ENCODE data around the gene ZNF423.
"Not testable (repeated sequence)": the region's sequence is repeated elsewhere in the genome, so short reads cannot be mapped to it uniquely, and the experiment has no call there.

ZNF423 gene

GRCh38 chr16:49871824-49872223 lies 15.9 kb upstream of the ZNF423 start:
- in situ Hi-C loops (cut with MboI; ENCODE audit: low sequenced_read_pairs) = not testable (repeated sequence)

GRCh38 chr16:49869731-49870130 lies 13.8 kb upstream of the ZNF423 start:
- in situ Hi-C loops (cut with MboI; ENCODE audit: low sequenced_read_pairs) = no loop called here

- in situ Hi-C loops (cut with MboI; ENCODE audit: low sequenced_read_pairs) = no loop called here
Measured at GRCh38 chr16:49867796-49868668, 12.1 kb upstream of the ZNF423 start.

GRCh38 chr16:49867234-49867633 lies 11.3 kb upstream of the ZNF423 start:
- in situ Hi-C loops (cut with MboI; ENCODE audit: low sequenced_read_pairs) = no loop called here

- in situ Hi-C loops (cut with MboI; ENCODE audit: low sequenced_read_pairs) = no loop called here
Measured at GRCh38 chr16:49866595-49867071, 10.7 kb upstream of the ZNF423 start.

DNA sequence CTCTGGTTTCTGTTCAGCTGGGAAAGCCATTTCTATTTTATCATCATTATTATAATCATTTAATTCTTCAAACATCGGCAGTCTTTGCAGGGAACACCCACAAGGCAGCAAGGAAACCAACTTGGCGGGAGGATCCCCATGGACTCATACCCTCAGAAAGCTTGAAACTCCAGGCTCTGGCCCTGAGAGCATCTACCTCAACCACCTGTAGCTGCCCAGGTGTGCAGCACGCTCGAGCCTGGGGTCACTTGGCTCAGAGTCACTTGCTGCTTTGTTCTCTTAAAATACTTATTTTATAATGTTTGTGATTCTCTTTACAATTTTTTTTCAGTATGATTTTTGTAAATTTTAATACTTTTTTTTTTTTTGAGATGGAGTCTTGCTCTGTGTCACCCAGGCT lies 6.8 kb upstream of the ZNF423 start:
- in situ Hi-C loops (cut with MboI; ENCODE audit: low sequenced_read_pairs) = no loop called here

DNA sequence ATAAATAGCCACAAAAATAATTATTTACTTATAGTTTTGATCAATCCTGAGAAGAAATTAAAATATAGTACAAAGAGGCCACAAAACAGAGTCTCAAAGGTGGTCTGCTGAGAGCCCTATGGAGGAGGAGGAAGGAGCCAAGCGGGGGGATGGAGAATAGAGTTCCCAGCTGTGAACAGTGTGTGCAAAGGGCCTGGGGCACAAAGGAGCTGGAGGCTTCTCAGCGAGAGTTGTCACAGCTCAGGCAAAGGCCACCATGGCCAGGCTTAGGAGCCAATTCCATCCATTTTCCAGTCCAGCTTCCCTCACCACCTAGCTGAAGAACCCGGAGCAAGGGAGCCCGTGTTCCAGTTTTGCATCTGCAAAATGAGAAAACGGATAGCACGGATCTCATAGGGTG lies 5.4 kb upstream of the ZNF423 start:
- in situ Hi-C loops (cut with MboI; ENCODE audit: low sequenced_read_pairs) = no loop called here

DNA sequence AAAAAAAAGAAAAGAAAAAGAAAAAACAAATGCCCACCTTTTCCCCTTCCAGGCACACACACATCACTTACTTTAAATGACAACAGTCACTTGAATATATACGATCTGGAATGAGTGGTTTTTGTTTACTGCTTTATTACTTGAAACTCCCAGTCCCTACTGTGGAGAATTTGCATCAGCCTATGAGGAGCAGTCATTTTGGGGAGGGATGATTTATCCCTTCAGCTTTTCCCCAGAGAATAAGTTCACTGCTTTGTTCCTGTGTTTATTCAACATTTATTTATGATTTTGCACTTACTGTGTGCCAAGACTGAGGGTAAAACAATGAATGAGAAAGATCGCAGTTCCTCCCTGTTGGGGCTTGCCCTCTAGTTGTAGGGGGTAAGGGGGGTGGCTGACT lies 4.7 kb upstream of the ZNF423 start:
- in situ Hi-C loops (cut with MboI; ENCODE audit: low sequenced_read_pairs) = no loop called here

DNA sequence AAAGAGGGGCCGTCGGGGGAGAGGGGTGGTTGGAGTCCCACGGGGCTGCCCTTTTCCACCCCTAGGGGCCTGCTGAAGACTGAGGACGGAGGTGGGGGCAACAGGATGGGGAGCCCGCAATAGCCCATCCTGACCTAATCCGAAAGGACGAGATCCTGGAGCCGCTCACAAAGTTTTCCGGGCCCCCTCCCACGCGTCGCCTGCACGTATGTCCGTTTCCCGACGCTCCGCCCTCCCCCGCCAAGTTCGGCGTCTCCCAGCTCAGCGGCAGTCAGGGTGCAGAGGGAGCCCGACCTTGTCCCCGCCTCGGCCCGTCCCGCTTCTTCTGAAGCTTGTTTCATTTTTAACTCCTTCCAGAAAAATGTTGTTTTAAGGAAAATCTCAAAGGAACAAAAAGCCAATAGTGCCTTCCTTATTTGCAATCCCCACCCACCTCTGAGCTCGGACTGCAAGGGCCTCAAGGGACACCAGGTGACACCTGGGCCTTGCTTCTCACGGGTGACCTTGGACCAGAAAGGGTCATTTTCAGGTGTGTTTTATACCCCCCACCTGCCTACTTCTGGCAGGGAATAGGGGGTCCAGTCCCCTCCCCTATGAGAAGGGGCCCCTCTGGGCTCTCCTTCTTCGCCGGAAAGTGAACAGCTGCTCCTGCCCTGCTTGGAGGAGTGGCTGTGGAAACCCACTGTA lies 3.4 kb upstream of the ZNF423 start:
- in situ Hi-C loops (cut with MboI; ENCODE audit: low sequenced_read_pairs) = no loop called here

GRCh38 chr16:49858200-49859124 lies 2.5 kb upstream of the ZNF423 start:
- in situ Hi-C loops (cut with MboI; ENCODE audit: low sequenced_read_pairs) = no loop called here

GRCh38 chr16:49857423-49858181 lies 1.7 kb upstream of the ZNF423 start:
- in situ Hi-C loops (cut with MboI; ENCODE audit: low sequenced_read_pairs) = no loop called here

- in situ Hi-C loops (cut with MboI; ENCODE audit: low sequenced_read_pairs) = no loop called here
Measured at GRCh38 chr16:49856672-49857330, 889 bp upstream of the ZNF423 start.

- in situ Hi-C loops (cut with MboI; ENCODE audit: low sequenced_read_pairs) = no loop called here
Measured at GRCh38 chr16:49855280-49855821, 561 bp downstream of the ZNF423 start.

GRCh38 chr16:49854796-49855203 lies 1.1 kb downstream of the ZNF423 start:
- in situ Hi-C loops (cut with MboI; ENCODE audit: low sequenced_read_pairs) = no loop called here

DNA sequence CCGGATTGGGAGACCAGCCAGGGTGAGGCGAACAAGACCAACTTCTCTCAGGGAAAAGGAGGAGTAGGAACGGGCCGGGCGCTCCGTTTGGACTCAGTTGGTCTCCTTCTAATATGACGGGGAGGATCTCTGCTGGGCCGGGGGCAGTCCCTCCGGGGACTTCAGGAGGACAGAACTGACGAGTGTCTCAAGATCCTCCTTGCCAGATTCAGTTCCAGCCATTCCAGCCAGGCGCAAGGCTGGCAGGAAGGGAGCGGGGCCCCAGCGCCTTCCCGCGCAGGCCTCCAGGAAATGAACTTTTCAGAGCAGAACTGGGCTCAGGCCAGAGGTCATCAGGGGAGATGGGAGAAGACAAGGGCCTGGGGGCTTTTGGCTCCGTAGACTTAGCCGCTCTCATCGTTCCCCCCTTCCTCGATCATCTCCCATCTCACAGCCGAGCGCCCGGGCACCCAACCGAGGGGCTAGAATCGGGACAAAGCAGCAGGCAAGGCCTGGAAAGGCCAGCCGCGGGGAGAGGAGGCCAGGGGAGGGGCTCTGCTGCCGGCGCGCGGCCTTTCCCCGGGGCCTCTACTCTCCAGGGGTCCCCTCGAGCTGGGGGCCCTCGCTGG lies 1.6 kb downstream of the ZNF423 start:
- in situ Hi-C loops (cut with MboI; ENCODE audit: low sequenced_read_pairs) = no loop called here

GRCh38 chr16:49852279-49852678 lies 3.6 kb downstream of the ZNF423 start:
- in situ Hi-C loops (cut with MboI; ENCODE audit: low sequenced_read_pairs) = no loop called here

GRCh38 chr16:49851468-49851787 lies 4.5 kb downstream of the ZNF423 start:
- in situ Hi-C loops (cut with MboI; ENCODE audit: low sequenced_read_pairs) = no loop called here

DNA sequence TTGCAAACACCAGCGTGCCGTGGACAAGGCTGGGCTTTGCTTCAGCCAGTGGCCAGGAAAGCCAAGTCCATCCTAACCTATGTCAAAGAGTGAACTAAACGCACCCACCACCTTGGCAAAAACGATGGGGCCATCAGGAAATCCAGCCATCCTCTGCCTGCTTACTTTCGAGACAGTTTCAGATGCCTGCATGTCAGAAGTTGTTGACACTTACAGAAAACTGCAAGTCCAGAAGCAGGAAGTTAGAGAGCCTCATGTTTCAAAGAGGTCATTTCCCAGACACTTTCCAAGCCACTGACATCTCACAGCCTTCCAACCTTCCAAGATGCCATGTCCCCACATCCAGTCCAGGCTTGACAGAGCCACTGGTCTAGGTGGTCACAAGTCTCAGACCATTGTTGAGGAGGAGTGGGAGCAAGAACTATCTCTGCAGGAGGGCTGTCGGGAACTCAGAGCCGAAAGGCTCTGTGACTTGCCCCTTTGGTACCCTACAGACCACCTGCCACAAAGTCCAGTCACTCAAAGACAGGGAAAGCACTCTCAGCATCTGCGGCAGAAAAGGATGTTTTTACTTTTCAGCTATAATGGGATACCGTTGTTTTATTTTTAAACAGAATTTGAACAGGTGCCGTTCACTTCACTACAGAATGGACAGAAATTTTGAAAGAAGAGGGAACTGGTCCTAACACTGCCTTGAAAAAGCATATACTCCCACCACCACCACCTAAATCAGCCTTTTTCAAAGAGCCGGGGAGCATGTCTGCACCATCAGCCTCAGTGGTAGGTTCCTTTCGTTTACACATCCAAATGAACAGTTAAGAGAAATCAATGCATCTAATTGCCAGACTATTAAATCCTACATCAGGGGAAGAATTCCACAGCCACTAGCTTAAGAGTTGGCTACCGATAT lies 5.1 kb downstream of the ZNF423 start:
- in situ Hi-C loops (cut with MboI; ENCODE audit: low sequenced_read_pairs) = no loop called here

Measured in HL-60/S4 (cell line).